GM23338 (cell line): ENCODE results near the gene CLEC4G. TPM values are rescaled to one million over a fixed set of nuclear protein-coding genes. Genes with fewer than 3 reads are reported as not detected.

ENCODE experiments used
- ATAC-seq: fragments of 200-7000 bp; cut with Tn5 transposase; 3 replicates; pipeline ENCODE4 v1.9.1; 2020
- DNase-seq: peaks from one replicate; pipeline ENCODE4 v3.0.0-alpha.2; 2015; ENCODE audit warnings: low spot score
- H2AFZ ChIP-seq: fragments of 200-600 bp; sonication (generic); 2 replicates; pipeline ENCODE4 v1.8.0; 2016; ENCODE audit warnings: antibody characterized with exemption, mild to moderate bottlenecking, moderate library complexity
- H3F3A ChIP-seq: fragments of 200-600 bp; sonication (generic); replicated peaks from 2 replicates; pipeline ENCODE4 v1.8.0; 2017; ENCODE audit warnings: antibody characterized with exemption, mixed run types, low read depth
- H3K27ac ChIP-seq: fragments of 200-600 bp; sonication (generic); 2 replicates; pipeline ENCODE4 v1.6.1; 2016; ENCODE audit warnings: low read depth
- H3K27me3 ChIP-seq: fragments of 200-600 bp; sonication (generic); 2 replicates; pipeline ENCODE4 v1.8.0; 2016; ENCODE audit warnings: mild to moderate bottlenecking, mixed run types, moderate library complexity; ENCODE audit not compliant: insufficient read depth
- H3K36me3 ChIP-seq: fragments of 200-600 bp; sonication (generic); 2 replicates; pipeline ENCODE4 v1.8.0; 2016; ENCODE audit warnings: mild to moderate bottlenecking; ENCODE audit not compliant: insufficient read depth
- H3K4me1 ChIP-seq: fragments of 200-600 bp; sonication (generic); 2 replicates; pipeline ENCODE4 v1.8.0; 2016; ENCODE audit warnings: mild to moderate bottlenecking, moderate library complexity; ENCODE audit not compliant: insufficient read depth
- H3K4me2 ChIP-seq: fragments of 200-600 bp; sonication (generic); 2 replicates; pipeline ENCODE4 v1.7.1; 2017; ENCODE audit warnings: mixed run types
- H3K4me3 ChIP-seq: fragments of 200-600 bp; sonication (generic); 2 replicates; pipeline ENCODE4 v1.6.1; 2016; ENCODE audit warnings: mixed run types
- H3K79me2 ChIP-seq: fragments of 200-600 bp; sonication (generic); replicated peaks from 2 replicates; pipeline ENCODE4 v1.8.0; 2017; ENCODE audit warnings: mild to moderate bottlenecking; ENCODE audit not compliant: insufficient read depth
- H3K9me2 ChIP-seq: fragments of 200-600 bp; sonication (generic); 2 replicates; pipeline ENCODE4 v1.8.0; 2017; ENCODE audit not compliant: insufficient read depth
- H4K20me1 ChIP-seq: fragments of 200-600 bp; sonication (generic); replicated peaks from 2 replicates; pipeline ENCODE4 v1.8.0; 2017; ENCODE audit warnings: mild to moderate bottlenecking; ENCODE audit not compliant: insufficient read depth
- H3K27ac Mint-ChIP-seq: 2 replicates; pipeline ENCODE4 v1.8.0; 2020; ENCODE audit warnings: inconsistent platforms, mild to moderate bottlenecking, moderate library complexity, mixed read lengths
- H3K27me3 Mint-ChIP-seq: 3 replicates; pipeline ENCODE4 v1.8.0; 2022; ENCODE audit warnings: low read depth, mild to moderate bottlenecking, moderate library complexity, mixed read lengths, inconsistent platforms; ENCODE audit not compliant: insufficient read depth, poor library complexity
- H3K36me3 Mint-ChIP-seq: 3 replicates; pipeline ENCODE4 v1.8.0; 2021; ENCODE audit warnings: low read depth, mild to moderate bottlenecking, inconsistent platforms, moderate library complexity, mixed read lengths
- H3K4me1 Mint-ChIP-seq: 3 replicates; pipeline ENCODE4 v1.8.0; 2020; ENCODE audit warnings: mild to moderate bottlenecking, inconsistent platforms, mixed read lengths
- H3K4me3 Mint-ChIP-seq: 3 replicates; pipeline ENCODE4 v1.8.0; 2021; ENCODE audit warnings: moderate library complexity, mild to moderate bottlenecking, inconsistent platforms, mixed read lengths
- H3K9me3 Mint-ChIP-seq: 3 replicates; pipeline ENCODE4 v1.8.0; 2020; ENCODE audit warnings: moderate library complexity, mild to moderate bottlenecking, inconsistent platforms, mixed read lengths
- CREB1 ChIP-seq: fragments of 250-450 bp; sonication (Bioruptor Pico); IDR thresholded peaks from 2 replicates; pipeline ENCODE4 v1.5.0; 2020; ENCODE audit warnings: low read depth, mild to moderate bottlenecking, moderate library complexity
- ETS1 ChIP-seq: IDR thresholded peaks from 2 replicates; pipeline ENCODE4 v1.6.1; 2016; ENCODE audit warnings: antibody characterized with exemption
- EZH2 ChIP-seq: fragments of 200-600 bp; sonication (generic); IDR thresholded peaks from one replicate; pipeline ENCODE4 v1.8.0; 2017; ENCODE audit warnings: antibody characterized with exemption, mild to moderate bottlenecking, low read depth; ENCODE audit not compliant: unreplicated experiment
- EZH2phosphoT487 ChIP-seq: fragments of 200-600 bp; sonication (generic); IDR thresholded peaks from one replicate; pipeline ENCODE4 v1.8.1; 2018; ENCODE audit warnings: antibody characterized with exemption; ENCODE audit not compliant: unreplicated experiment
- JUNB ChIP-seq: IDR thresholded peaks from one replicate; pipeline ENCODE4 v1.6.1; 2016; ENCODE audit warnings: antibody characterized with exemption; ENCODE audit not compliant: unreplicated experiment
- NANOG ChIP-seq: IDR thresholded peaks from 2 replicates; pipeline ENCODE4 v1.6.1; 2016; ENCODE audit warnings: antibody characterized with exemption, borderline replicate concordance
- REST ChIP-seq: IDR thresholded peaks from one replicate; pipeline ENCODE4 v1.6.1; 2018; ENCODE audit warnings: antibody characterized with exemption; ENCODE audit not compliant: unreplicated experiment
- STAT1 ChIP-seq: IDR thresholded peaks from one replicate; pipeline ENCODE4 v1.6.1; 2016; ENCODE audit warnings: antibody characterized with exemption; ENCODE audit not compliant: unreplicated experiment
- ZNF114 ChIP-seq: fragments of 250-450 bp; sonication (Bioruptor Pico); IDR thresholded peaks from 2 replicates; pipeline ENCODE4 v1.5.0; 2020; ENCODE audit warnings: mild to moderate bottlenecking, moderate library complexity
- ZNF331 ChIP-seq: fragments of 250-450 bp; sonication (Bioruptor Pico); IDR thresholded peaks from 2 replicates; pipeline ENCODE4 v1.5.0; 2020; ENCODE audit warnings: low read depth, mild to moderate bottlenecking, moderate library complexity
- ZNF462 ChIP-seq: fragments of 250-450 bp; sonication (Bioruptor Pico); IDR thresholded peaks from 2 replicates; pipeline ENCODE4 v1.5.0; 2020; ENCODE audit warnings: mild to moderate bottlenecking, moderate library complexity
- polyA plus RNA-seq: library from polyadenylated mRNA; unstranded; fragments of >200 nt; fragmentation: Nextera tagmentation; extraction: Ambion mirVana; gene quantifications from 2 replicates; pipeline ENCODE4 v1.2.1, GENCODE V29; 2016
- total RNA-seq: library from RNA; depleted of rRNA; stranded (reverse); fragments of >200 nt; shearing (Covaris generic); gene quantifications from 2 replicates; pipeline ENCODE4 v1.2.3, GENCODE V29; 2014

The CLEC4G gene
- total and polyA plus RNA-seq, 2 experiments from 2014 or later = 0.52 to 0.65 TPM

GRCh38 chr19:7729211-7729610, 2.7 kb downstream of the CLEC4G start:
- H3K4me3 Mint-ChIP-seq = peak overlapping the region; percentile 74
- H3K27ac Mint-ChIP-seq = no peak overlapping the region
- peak; percentile 46 for ATAC-seq

More at GRCh38 chr19:7729211-7729610, 2.7 kb downstream of the CLEC4G start:
- no peaks in the 10 kb centered on the region for H3K36me3 ChIP-seq
- peaks cover 5% of the 10 kb centered on the region; the same call in 1 of the 2 replicates for H3K4me1 ChIP-seq
- H3K27me3 ChIP-seq = peaks cover 56% of the 10 kb centered on the region
- no peaks in the 10 kb centered on the region for H4K20me1 ChIP-seq
- no peaks in the 10 kb centered on the region for H3K79me2 ChIP-seq
- H3K9me2 ChIP-seq = no peaks in the 10 kb centered on the region
- H3K4me1 Mint-ChIP-seq = peaks cover 14% of the 10 kb centered on the region
- H3K4me2 ChIP-seq = peak overlapping the region; percentile 85
- H3K4me3 ChIP-seq = peak overlapping the region; percentile 66
- no peak overlapping the region for H3K27ac ChIP-seq
- H3K9me3 Mint-ChIP-seq = no peaks in the 10 kb centered on the region; the same call in 2 of the 3 replicates
- H3K27me3 Mint-ChIP-seq = peaks cover 43% of the 10 kb centered on the region
- H3K36me3 Mint-ChIP-seq = no peaks in the 10 kb centered on the region
- peak overlapping the region; percentile 94 for H2AFZ ChIP-seq
- peak; percentile 57 for DNase-seq
- no peak for TF ChIP-seq EZH2phosphoT487
- TF ChIP-seq JUNB = no peak
- no peak for TF ChIP-seq ZNF462 (CRISPR knock-in tag)
- TF ChIP-seq ETS1 = no peak
- no peak for TF ChIP-seq ZNF114 (CRISPR knock-in tag)
- no peak for TF ChIP-seq NANOG
- no peak for TF ChIP-seq ZNF331 (CRISPR knock-in tag)
- no peak for TF ChIP-seq EZH2
- TF ChIP-seq REST = no peak
- no peak for TF ChIP-seq CREB1 (CRISPR knock-in tag)
- no peak for TF ChIP-seq STAT1
- H3F3A ChIP-seq = no peaks in the 10 kb centered on the region
